ENCODE data around the gene SLC41A3.
"Not testable (repeated sequence)": the region's sequence is repeated elsewhere in the genome, so short reads cannot be mapped to it uniquely, and the experiment has no call there.

Gene SLC41A3

DNA sequence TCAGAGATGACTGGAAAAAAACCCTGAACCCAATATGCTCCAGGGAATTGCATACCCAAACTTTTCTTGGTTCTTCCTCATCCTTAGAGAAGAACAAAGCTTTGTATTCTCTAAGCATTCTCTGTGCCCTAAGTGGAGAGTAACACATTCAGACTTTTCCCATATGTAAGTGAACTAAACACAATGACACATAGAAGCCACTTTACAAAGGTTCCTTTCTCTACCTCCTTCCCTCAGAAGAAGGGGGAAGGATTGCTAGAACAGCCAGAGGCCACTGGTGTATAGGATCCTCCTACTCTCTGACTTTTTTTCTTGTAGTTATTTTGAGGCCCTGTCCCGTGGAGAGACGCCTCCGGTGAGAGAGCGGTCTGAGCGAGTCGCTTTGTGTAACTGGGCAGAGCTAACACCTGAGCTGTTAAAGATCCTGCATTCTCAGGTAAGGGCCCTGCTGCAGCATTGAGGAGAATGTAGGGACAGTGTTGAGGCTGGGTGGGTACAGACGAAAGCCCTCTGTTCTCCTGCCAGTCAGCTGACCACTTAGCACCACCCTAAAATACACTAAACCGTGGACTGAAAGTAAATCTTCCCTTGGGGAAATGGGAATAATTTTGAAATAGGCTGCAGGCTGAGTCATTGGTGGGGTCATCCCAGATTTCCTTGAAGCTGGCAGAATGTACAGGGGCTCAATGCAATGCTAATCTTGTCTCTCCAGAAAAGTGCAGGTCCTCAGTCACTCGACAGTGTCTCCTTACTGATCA lies 108.5 kb downstream of the SLC41A3 start:
- not testable (repeated sequence) for DNase-seq

DNA sequence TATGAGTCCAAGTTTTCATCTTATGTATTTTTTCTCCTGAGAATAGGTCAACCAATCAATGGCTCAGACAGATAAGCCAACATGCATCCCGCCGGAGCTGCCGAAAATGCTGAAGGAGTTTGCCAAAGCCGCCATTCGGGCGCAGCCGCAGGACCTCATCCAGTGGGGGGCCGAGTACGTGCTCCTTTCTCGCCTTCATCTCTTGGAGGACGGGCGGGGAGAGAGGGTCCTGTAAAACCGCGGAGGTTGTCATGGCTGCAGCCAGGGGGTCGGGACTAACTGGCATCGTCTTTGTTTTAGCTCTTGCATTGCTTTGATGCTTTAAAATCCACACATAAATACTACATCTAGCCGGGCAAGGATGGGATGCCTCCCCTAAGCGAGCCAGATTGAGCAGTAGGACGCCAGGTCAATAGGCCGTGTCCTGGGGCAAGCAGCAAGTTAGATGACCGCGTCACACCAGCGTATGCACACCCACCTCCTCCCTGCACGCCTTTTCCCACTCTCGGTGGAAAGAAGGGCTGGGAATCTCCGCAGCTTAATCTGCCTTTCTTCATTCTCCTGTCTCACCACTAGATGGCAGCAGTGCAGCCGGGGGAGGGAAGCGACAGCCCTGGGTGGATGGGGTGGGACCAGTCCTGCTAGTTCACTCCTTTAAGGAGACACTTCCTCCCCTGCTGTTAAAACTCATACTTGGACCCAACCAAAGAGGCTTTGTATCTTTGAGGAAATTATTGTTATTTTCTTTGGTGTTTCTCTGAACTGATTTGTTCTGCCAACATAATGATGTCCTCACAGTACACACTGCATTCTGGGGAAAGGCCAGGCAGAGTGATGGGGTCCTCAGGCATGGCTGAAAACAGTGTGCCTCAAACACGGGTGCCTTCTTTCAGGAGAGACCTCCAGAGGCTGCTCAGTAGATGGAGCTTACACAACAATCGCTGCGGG lies 111.7 kb downstream of the SLC41A3 start:
- peak; percentile 74 for DNase-seq

DNA sequence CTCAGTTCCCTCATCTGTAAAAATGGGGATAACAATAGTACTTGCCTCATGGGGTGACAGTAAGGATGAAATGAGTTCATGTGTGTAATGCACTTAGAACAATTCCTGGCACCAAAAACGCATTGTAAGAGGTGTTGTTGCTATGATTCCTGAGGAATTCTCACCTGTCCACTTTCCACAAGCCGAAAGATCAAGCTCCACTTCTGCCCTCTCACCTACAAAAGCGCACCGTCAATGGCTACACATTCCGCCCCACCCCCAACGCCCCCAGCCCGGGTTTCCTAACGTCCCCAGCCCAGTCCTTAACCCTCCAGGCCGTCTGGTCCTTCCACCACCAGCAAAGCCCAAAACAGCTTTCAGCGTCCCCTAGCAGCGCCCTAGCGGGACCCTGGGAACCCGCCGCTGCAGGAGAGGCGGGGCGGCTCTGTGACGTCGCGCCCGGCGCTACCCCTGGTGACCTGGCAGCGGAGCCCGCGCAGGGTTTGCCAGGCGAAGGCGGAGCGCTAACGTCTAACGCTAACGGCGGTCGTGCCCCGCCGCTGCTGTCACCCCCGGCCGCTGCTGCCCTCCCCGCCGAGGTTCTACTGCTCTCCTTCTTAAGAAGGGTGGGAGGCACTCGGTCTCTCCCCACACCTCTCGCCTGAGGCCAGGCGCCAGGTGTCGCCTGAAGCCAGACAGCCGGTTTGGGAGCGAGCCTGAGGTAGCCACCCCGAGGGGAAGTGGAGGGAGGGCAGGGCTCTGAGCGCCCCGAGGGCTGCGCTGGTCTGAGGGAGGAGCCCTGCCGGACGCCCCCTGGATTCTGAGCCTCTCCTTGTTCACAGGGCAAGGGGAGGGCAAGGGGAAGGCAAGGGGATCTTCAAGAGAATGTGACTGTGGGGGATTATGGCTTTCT lies 115.0 kb downstream of the SLC41A3 start, which contains the start of gene ROPN1B:
Gene ROPN1B (plus strand): TSS at position 478 of the 892 bp plus-strand sequence. CDS start 2,877 bp downstream, outside the sequence.
- DNase-seq, result not testable (repeated sequence)

DNA sequence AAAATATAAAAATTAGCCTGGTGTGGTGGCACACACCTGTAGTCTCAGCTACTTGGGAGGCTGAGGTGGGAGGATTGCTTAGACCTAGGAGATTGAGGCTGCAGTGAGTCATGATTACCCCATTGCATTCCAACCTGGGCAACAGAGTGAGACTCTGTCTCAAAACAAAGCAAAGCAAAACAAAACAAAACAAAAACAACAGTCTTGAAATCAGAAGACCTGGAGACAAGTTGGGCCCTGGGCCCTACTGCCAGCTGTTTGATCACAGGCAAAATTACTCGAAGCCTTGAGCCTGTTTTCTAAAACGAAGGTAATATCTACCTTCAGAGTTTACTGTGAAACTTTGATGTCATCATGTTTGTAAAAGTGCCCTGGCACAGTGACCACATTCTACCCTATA lies 115.8 kb downstream of the SLC41A3 start:
- not testable (repeated sequence) for DNase-seq

DNA sequence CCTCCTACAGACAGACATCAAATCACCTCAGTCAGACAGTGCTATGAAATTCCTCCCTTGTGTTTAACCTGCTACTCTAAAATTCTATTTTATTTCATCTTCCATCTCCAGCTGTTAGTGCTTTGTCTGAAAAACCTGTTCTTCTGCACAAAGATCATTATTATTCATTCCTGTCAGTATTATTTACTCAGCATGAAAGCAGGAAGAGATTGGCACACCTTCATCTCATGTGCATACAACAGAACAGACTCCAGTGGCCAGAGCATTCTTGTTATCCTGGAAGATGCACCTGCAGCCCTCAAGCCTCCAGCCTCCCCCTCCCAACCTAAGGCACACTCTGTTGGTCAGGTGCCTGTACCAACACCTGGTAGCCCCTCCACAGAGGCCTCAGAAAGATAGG lies 116.8 kb downstream of the SLC41A3 start:
- no peak for DNase-seq

DNA sequence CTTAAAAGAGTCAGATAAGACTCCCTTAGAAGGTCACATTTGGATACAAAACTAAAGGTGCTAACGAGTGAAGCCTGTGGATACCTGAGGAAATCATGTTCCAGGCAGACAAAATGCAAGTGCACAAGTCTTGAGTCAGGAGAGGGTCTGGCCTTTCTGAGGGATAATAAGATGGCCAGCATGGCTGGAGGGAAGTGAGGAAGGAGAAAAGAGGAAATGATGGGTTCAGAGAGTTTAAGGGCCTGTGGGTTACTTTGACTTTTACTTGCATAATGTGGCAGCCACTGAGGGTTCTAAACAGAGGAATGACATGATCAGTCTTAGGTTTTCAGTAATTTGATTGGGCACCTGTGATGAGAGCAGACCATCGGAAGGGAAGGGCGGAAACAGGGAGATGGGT lies 118.4 kb downstream of the SLC41A3 start:
- DNase-seq, result no peak

DNA sequence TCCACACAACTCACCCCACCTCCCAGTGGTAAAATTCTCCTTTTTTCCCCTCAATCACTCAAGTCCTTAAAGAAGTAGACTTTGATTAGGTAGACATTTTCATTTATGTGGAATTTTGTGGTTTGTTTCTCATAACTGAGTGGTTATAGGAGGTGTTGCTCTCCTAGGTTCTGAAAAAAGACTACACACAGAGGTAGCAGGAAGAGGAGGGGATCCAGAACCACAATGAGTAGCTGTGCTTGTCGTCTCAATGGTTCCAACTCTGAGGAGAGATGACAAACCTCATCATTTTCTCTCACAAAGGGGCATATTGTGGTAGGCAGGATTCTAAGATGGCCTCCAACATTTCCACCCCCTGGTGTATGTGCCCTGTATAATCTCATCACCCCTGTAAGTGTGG lies 120.1 kb downstream of the SLC41A3 start:
- not testable (repeated sequence) for DNase-seq

DNA sequence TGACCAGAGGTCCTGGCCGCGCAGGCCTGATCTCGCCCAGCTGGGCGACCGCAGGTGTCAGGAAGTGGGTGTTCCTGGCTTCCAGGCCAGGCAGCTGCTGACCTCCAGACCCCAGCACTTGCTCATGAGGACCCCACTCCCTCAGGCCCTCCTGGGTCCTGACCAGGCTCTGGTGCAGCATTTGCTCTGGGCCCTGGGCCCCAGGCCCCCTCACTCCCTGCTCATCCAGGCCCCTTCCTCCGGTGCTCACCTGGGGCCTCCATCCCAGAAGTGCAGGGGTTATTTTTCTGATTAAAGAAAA lies 122.7 kb downstream of the SLC41A3 start:
- DNase-seq, result no peak

DNA sequence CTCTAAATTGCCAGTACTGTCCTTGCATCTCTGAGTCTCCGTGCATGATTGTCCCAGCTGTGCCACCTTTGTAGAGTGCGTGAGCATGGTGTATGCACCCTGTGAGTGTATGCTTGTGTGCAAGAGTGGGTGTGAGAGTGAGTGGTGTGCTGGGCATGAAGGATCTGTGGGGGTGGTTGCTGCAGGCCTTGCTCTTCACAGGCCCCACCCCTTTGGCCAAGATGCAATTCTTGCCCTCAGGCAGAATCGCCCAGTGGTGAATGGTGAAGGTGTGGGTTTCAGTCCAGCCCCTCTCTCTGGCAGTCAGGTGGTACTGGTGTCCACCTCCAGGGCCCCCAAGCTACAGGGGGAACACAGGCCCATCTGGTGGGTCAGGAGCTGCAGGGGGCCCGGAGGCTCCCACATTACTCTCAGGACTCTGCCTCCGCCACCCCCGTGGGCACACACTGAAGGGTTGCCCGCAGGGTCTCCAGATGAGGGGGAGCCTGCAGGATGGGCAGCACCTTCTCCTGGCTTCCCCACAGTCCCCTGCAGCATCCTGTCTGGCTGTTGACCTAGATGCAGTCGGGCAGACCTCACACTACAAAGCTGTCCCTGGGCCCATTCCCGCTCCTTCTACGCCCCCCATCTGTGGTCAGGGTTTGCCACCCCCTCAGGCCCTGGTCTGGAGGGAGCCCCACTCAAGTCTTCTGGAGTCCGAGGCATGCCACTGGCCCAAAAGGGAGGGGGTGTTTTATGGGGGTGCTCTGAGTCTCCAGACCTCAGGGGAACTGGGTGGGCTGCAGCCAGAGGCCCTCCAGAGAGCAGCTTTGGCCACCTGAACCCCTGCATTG lies 123.3 kb downstream of the SLC41A3 start:
- DNase-seq, result no peak

DNA sequence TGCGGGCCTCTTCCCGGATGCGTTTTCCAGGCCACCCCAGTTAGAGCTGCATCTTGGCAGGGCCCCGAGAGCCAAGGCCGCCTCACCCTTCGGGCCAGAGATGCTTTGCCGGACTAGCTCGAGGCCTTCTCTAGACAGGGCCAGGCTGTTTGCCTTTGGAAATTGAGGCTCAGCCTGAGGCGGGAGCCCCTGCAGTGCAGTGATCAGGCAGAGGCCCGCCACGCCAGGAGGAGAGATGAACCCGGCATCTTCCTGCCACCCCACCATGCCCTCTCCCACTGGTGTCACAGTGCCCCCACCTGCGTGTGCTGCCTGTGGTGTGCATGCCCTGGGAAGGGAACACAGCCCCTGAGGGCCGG lies 123.9 kb downstream of the SLC41A3 start:
- no peak for DNase-seq

DNA sequence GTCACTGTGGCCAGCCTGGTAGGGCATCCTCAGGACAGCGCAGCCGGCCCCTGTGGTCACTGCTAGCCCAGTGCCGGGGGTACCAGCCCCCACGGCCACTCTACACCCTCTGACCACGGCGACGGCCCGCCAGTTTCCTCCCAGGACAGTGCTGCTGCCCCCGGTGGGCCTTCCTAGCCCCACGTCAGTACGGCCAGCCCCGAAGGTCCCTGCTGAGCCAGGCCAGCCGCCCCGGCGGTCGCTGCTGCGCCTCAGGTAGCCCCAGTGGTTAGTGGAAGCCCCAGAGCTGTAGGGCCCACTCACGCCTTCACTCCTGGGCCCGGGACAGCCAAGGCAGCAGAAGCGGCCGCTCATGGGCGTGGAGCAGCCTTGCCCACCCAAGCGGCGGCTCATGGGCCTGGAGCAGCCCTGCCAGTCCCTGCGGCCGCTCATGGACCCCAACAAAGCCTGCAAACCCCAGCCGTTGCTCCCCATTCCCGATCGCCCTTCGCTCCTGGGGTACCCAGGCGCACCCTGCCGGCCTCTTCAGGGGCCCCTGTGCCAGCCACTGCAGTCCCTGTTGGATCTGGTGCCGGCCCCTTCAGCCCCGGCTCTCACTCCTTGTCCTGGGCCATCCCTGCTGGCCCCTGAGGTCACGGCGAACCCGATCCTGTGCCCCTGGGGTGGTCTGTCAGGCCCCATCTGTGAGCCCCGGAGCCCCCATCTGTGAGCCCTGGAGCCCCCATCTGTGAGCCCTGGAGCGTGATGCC lies 124.4 kb downstream of the SLC41A3 start:
- no peak for DNase-seq

DNA sequence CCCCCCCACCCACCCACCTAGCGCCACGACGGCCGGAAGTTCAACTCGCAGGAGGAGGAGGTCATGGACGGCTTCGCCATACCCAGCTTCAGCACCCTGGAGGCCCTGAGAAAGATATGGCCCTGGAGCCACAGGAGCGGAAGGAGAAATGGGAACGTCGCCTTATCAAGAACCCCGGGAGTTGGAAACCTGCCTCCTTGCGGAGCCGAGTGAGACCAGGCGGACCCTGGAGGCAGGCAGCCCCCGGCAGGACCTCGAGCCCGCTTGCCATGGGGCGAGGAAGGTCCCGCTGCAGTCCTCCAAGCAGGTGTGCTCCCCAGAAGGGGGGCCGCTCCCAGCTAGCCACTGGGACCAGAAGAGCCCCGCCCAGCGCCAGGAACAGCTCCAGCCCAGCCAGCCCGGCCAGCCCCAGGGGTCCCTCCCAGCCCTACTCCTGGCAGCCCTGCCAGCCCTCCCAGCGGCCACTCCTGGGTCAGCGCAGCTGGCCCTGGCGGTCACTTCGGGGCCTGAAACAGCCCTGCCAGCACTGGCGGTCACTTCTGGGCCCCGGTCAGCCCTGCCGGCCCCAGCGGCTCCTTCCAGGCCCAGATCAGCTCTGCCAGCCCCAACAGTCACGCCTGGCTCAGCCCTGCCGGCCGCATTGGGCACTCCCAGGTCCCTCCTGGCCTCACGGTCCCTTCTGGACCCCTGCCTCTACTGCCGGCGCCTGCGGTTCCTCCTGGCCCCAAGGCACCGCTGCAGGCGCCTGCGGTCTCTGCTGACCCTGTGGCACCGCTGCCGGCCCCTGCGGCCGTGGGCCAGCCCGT lies 125.2 kb downstream of the SLC41A3 start:
- DNase-seq, result no peak

DNA sequence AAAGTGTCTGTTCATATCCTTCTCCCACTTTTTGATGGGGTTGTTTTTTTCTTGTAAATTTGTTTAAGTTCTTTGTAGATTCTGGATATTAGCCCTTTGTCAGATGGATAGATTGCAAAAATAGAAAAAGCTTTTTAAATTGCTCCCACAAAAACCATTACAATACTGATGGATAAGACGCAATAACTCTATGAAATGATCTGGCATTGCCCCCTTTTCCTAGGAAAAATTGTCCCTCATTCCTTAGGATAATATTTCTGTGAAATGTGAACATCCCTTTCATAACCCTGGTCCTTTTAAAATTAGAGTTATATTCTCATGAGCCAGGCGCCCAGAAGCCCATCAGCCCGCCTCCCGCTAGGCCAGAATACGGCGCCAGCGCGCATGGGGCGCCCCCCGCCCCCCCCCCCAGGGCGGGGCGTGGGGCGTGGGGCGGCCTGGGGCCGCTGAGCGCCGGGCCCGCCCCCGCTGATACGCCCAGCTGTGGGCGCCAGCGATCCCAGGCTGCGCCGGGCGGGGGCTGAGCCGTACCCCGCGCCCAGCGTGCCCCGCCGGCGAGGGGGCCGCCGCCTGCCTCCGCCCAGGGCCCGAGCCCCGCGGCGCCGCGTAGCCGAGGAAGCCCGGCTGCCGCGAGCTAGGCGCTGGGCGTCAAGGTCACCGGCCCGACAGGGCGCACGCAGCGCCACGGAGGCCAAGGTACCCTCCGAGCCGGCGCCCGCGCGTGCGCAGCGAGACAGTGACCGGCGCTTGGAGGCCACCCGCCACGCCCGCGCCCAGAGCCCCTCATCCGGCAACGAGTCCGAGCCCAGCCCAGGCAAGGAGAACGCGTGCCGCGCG lies 126.0 kb downstream of the SLC41A3 start:
- DNase-seq, result no peak

DNA sequence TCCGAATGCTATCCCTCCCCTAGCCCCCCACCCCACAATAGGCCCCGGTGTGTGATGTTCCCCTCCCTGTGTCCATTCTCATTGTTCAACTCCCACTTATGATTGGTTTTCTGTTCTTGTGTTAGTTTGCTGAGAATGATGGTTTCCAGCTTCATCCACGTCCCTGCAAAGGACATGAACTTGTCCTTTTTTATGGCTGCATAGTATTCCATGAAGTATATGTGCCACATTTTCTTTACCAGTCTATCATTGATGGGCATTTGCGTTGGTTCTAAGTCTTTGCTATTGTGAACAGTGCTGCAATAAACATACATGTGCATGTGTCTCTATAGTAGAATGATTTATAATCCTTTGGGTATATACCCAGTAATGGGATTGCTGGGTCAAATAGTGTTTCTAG lies 126.9 kb downstream of the SLC41A3 start:
- DNase-seq, result not testable (repeated sequence)
